HepG2 (cell line): ENCODE measurements around the gene RSPH9. TPM values are rescaled to one million over a fixed set of nuclear protein-coding genes. Genes with fewer than 3 reads are reported as not detected.

Experiments
- ARID2 ChIP-seq: sonication (generic); formaldehyde crosslinking; IDR thresholded peaks from 2 replicates; pipeline ENCODE4 v1.8.1; 2022; ENCODE audit warnings: mild to moderate bottlenecking, missing genetic modification reagents, borderline replicate concordance
- FOXA3 ChIP-seq: IDR thresholded peaks from 2 replicates; pipeline ENCODE4 v1.6.1; 2016; ENCODE audit warnings: missing genetic modification reagents, missing compliant biosample characterization
- HMG20A ChIP-seq: IDR thresholded peaks from 2 replicates; pipeline ENCODE4 v1.6.1; 2016; ENCODE audit warnings: borderline replicate concordance
- SNAPC4 ChIP-seq: sonication (generic); formaldehyde crosslinking; IDR thresholded peaks from 2 replicates; pipeline ENCODE4 v1.4.0; 2020; ENCODE audit warnings: mild to moderate bottlenecking, missing genetic modification reagents
- XBP1 ChIP-seq: sonication (generic); formaldehyde crosslinking; IDR thresholded peaks from 2 replicates; pipeline ENCODE4 v1.5.0; 2020; ENCODE audit warnings: missing genetic modification reagents
- ZGPAT ChIP-seq: IDR thresholded peaks from 2 replicates; pipeline ENCODE4 v1.6.1; 2016; ENCODE audit warnings: mild to moderate bottlenecking
- ZNF121 ChIP-seq: sonication (generic); formaldehyde crosslinking; IDR thresholded peaks from 2 replicates; pipeline ENCODE4 v1.5.0; 2020; ENCODE audit warnings: mild to moderate bottlenecking, missing genetic modification reagents
- ZNF382 ChIP-seq: sonication (generic); formaldehyde crosslinking; IDR thresholded peaks from 2 replicates; pipeline ENCODE4 v1.5.0; 2020; ENCODE audit warnings: missing genetic modification reagents, mild to moderate bottlenecking, borderline replicate concordance
- ZNF460 ChIP-seq: sonication (generic); formaldehyde crosslinking; IDR thresholded peaks from 2 replicates; pipeline ENCODE4 v1.5.1; 2020; ENCODE audit warnings: missing genetic modification reagents, mild to moderate bottlenecking, borderline replicate concordance
- ZNF512B ChIP-seq: sonication (generic); formaldehyde crosslinking; IDR thresholded peaks from 2 replicates; pipeline ENCODE4 v1.5.1; 2020; ENCODE audit warnings: missing genetic modification reagents, mild to moderate bottlenecking, borderline replicate concordance
- ZNF598 ChIP-seq: sonication (generic); formaldehyde crosslinking; IDR thresholded peaks from 2 replicates; pipeline ENCODE4 v1.5.1; 2020; ENCODE audit warnings: mild to moderate bottlenecking, missing genetic modification reagents, borderline replicate concordance
- ZNF710 ChIP-seq: sonication (generic); formaldehyde crosslinking; IDR thresholded peaks from 2 replicates; pipeline ENCODE4 v1.5.0; 2020; ENCODE audit warnings: mild to moderate bottlenecking, missing genetic modification reagents, borderline replicate concordance
- ZSCAN21 ChIP-seq: sonication (generic); formaldehyde crosslinking; IDR thresholded peaks from 2 replicates; pipeline ENCODE4 v1.8.0; 2022; ENCODE audit warnings: mild to moderate bottlenecking, missing genetic modification reagents, moderate library complexity, borderline replicate concordance
- ZZZ3 ChIP-seq: sonication (generic); formaldehyde crosslinking; IDR thresholded peaks from 2 replicates; pipeline ENCODE4 v1.4.0; 2020; ENCODE audit warnings: missing genetic modification reagents, mild to moderate bottlenecking, borderline replicate concordance
- polyA plus RNA-seq, 8 experiments: library from polyadenylated mRNA; depleted of rRNA in 3 of 8; stranded (reverse) in 7 of 8; unstranded in 1 of 8; fragments of >200 nt; fragmentation: Illumina TruSeq in 4 of 8; extraction: Trizol in 4 of 8; gene quantifications; 2 replicates each; pipeline versions ENCODE4 v1.2.1 to v1.2.3, GENCODE V29; 2011 to 2016; ENCODE audit warnings: low read depth in 4 of 8, missing spikeins in 1 of 8, mixed read lengths in 1 of 8; ENCODE audit not compliant: insufficient read depth in 1 of 8
- total RNA-seq, 5 experiments: library from RNA; depleted of rRNA; stranded (reverse); fragments of >200 nt; fragmentation: Illumina TruSeq; extraction: Trizol; gene quantifications; 2 replicates each; pipeline ENCODE4 v1.2.3, GENCODE V29; 2016; ENCODE audit warnings: low read depth in 1 of 5

Gene RSPH9
- total and polyA plus RNA-seq, 2 of the 13 experiments (the other 11 are each of a cell fraction or from before 2014, with no cell fraction given): 0.04 TPM; not detected in 1

GRCh38 chr6:43671801-43672690 lies 27.2 kb downstream of the RSPH9 start (continued):
- no peak for TF ChIP-seq SNAPC4 (CRISPR knock-in tag)
- peak; percentile 71 for TF ChIP-seq ZNF598 (CRISPR knock-in tag)
- no peak for TF ChIP-seq XBP1 (CRISPR knock-in tag)
- TF ChIP-seq ZNF710 (CRISPR knock-in tag): peak; percentile 96
- peak; percentile 62; the same call in 1 of the 2 replicates for TF ChIP-seq ZNF121 (CRISPR knock-in tag)
- peak; percentile 90 for TF ChIP-seq FOXA3 (CRISPR knock-in tag)
- no peak for TF ChIP-seq ARID2 (CRISPR knock-in tag)
- TF ChIP-seq ZGPAT (CRISPR knock-in tag): peak; percentile 83
- 0 out of 2 replicates have a peak, but pooled peaks have one; percentile 7 for TF ChIP-seq ZZZ3 (CRISPR knock-in tag)
- no peak; the same call in 1 of the 2 replicates for TF ChIP-seq ZNF460 (CRISPR knock-in tag)
- peak; percentile 91 for TF ChIP-seq HMG20A (CRISPR knock-in tag)
- no peak for TF ChIP-seq ZNF382
- peak; percentile 69 for TF ChIP-seq ZSCAN21 (CRISPR knock-in tag)
- 0 out of 2 replicates have a peak, but pooled peaks have one; percentile 90 for TF ChIP-seq ZNF512B (CRISPR knock-in tag)
